GM23248 (cell line): ENCODE measurements around the gene S100A11.

Experiments
- EZH2 ChIP-seq: fragments of 200-600 bp; sonication (generic); IDR thresholded peaks from 2 replicates; pipeline ENCODE4 v1.6.1; 2018; ENCODE audit warnings: antibody characterized with exemption, mild to moderate bottlenecking; ENCODE audit not compliant: insufficient read depth, poor library complexity, severe bottlenecking
- EZH2phosphoT487 ChIP-seq: fragments of 200-600 bp; sonication (generic); IDR thresholded peaks from 2 replicates; pipeline ENCODE4 v1.6.1; 2018; ENCODE audit warnings: antibody characterized with exemption, moderate library complexity, mild to moderate bottlenecking, low read depth; ENCODE audit not compliant: insufficient read depth

- TF ChIP-seq EZH2 (no peak), EZH2phosphoT487 (no peak)
These were observed 33.8 kb downstream of the S100A11 start for GRCh38 chr1:152002960-152003359.
